Measurements from ENCODE around the gene BCAS3. TPM values are rescaled to one million over a fixed set of nuclear protein-coding genes. Genes with fewer than 3 reads are reported as not detected.

Gene BCAS3
- total and polyA plus RNA-seq, 5 experiments from 2014 or later: 25.7 to 41.4 (median 32.8) TPM

DNA sequence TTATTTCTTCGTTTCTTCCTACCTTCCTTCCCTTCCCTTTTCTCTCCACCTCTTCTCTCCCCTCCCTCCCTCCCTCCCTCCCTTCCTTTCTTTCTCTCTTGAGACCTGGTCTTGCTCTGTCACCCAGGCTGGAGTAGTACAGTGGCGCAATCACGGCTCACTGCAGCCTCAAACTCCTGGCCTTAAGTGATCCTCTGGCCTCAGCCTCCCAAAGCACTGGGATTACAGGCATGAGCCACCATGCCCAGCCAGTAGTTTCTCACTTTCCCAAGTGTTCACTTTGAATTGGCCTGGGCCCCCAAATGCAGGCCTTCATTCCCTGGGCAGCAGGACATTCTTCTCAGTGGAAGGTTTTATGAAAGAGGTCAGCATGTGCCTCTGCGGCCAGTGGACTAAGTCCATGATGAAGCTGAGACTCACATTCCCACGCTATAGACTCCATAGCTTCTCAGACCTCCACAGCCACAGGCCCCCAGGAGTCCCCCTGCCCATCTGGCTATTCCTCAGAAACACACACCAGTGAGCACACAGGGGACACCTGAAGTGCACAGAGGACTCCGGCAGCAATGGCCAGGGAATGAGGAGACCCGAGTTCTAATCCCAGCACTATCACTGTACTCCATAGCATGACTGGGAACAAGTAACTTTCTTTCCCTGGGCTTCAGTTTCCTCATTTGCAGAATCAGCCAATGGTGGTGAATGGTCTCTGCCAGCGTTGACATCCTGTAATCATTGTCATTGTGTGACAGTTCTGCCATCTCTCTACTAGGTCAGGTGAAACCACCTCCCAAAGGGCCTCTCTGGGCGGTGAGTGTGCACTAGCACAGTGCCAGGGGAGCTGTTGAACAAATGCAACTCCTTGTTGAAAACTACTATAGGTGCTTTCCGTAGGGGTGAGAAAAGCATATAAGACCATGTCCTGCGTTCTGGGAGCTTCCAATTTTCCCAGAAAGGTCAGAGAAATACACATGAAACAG lies 652.8 kb downstream of the BCAS3 start:
- Mint-ChIP-seq H3K9me3 (no peaks in the 10 kb centered on the region), H3K36me3 (peaks cover 0 to 3% (median 0%) of the 10 kb centered on the region in 3 donors), H3K4me1 (no peaks in the 10 kb centered on the region), H3K4me3 (no peak overlapping the region), H3K27ac (no peak overlapping the region), H3K27me3 (no peaks in the 10 kb centered on the region)
- DNase-seq (no peak), ATAC-seq (no peak)
- POLR2A ChIA-PET: no interaction called here

DNA sequence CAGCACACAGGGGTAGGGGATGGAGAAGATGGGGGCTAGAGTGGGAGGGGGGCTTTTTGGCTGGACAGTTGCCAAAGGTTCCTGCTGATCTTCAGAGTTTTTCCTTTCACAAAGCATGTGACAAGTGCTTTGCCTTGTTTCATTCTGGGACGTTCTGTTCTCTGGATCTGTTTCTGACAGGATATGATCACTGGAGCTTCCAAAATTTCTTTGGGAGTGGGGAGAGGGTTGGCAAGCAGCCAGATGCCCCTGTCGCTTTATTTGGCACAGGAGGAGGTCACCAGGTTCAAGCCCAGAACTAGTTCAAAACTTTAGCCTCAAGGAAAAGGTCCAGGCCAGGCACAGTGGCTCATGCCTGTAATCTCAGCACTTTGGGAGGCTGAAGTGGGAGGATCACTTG lies 653.5 kb downstream of the BCAS3 start:
- ATAC-seq: no peak
- POLR2A ChIA-PET: no interaction called here
- no peak for DNase-seq
- no peak overlapping the region for H3K4me3 Mint-ChIP-seq
- H3K27me3 Mint-ChIP-seq: no peaks in the 10 kb centered on the region
- H3K27ac Mint-ChIP-seq: no peak overlapping the region
- H3K9me3 Mint-ChIP-seq: no peaks in the 10 kb centered on the region
- H3K4me1 Mint-ChIP-seq: no peaks in the 10 kb centered on the region
- peaks cover 0 to 3% (median 0%) of the 10 kb centered on the region in 3 donors for H3K36me3 Mint-ChIP-seq

DNA sequence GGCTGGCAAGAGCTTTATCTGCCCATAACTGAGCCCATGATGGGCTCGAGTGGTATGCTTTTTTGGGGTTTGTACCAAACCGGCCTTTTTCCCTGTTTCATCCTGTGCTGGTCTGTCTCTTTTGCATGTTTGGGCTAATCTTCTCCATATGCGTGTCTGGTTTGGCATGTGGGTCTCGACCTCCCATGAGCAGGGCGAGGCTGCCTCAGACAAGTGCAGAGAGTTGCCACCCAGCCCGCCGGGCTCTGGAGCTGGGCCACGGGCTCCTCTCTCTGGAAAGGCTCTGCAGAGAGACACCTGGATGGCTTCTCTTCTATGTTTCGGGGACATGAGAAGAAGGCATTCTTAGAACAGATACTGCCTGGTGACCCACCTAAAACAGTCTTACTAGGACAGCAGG lies 654.2 kb downstream of the BCAS3 start:
- no peak for ATAC-seq
- H3K27ac Mint-ChIP-seq: peak overlapping the region in 1 of 10 donors; percentile 47

DNA sequence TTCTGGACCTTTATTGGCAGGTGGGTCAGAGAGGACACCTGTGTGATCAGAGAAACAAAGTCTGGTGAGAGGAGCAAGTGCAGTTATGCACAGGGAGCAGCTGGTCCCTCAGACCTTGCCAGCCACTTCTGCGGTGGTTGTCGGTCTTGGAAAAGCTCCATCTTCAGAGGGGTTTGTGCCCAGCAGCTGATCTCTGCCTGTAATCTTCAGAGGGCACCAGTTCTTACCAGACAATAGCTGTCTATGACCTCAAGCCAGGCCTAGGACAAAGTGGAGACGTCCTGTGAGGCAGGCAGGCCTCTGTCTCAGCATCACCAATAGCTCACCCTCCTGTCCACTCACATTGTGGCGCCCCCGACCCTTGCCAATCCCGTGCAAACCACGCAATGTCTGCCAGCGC lies 655.5 kb downstream of the BCAS3 start:
- H3K4me1 Mint-ChIP-seq: no peaks in the 10 kb centered on the region
- no peak overlapping the region for H3K4me3 Mint-ChIP-seq
- DNase-seq: no peak
- no peaks in the 10 kb centered on the region for H3K27me3 Mint-ChIP-seq
- H3K27ac Mint-ChIP-seq: no peak overlapping the region
- no peak for ATAC-seq
- POLR2A ChIA-PET: interaction anchor here (0.6 to 0.7 kb wide), 2 partner anchors 382 to 756 kb away, joined by 3 to 4 read pairs; no protein-coding TSS in a partner anchor
- H3K9me3 Mint-ChIP-seq: no peaks in the 10 kb centered on the region
- H3K36me3 Mint-ChIP-seq: peaks cover 0 to 3% (median 0%) of the 10 kb centered on the region in 3 donors

More for the DNA sequence above, 654.2 kb downstream of the BCAS3 start:
- no peak overlapping the region for H3K4me3 Mint-ChIP-seq
- no peaks in the 10 kb centered on the region for H3K9me3 Mint-ChIP-seq
- no peak for DNase-seq
- POLR2A ChIA-PET: no interaction called here
- no peaks in the 10 kb centered on the region for H3K4me1 Mint-ChIP-seq
- H3K27me3 Mint-ChIP-seq: no peaks in the 10 kb centered on the region
- H3K36me3 Mint-ChIP-seq: peaks cover 0 to 3% (median 0%) of the 10 kb centered on the region in 3 donors

DNA sequence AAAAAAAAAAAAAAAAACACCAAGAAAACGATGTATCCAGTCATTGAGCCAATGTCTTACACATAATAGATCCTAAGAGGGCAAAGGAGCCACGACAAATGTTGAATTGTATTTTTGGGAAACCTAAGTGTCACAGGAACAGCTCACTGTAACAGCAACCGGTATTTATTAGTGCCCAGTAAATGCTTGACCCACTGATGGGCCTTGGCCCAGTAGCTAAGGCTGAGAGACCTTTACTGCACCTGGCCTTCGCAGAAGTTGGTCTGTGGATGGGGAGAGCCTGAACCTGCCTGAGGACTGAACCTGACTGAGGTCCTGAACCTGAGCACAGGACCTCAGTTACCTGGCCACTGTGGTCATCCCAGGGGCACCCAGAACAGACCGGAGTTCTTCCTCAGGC lies 657.0 kb downstream of the BCAS3 start:
- Mint-ChIP-seq H3K27ac (no peak overlapping the region), H3K9me3 (no peaks in the 10 kb centered on the region), H3K4me3 (no peak overlapping the region), H3K27me3 (no peaks in the 10 kb centered on the region), H3K36me3 (peaks cover 0 to 3% (median 0%) of the 10 kb centered on the region in 3 donors), H3K4me1 (no peaks in the 10 kb centered on the region)
- POLR2A ChIA-PET: no interaction called here
- no peak for DNase-seq
- ATAC-seq: no peak

DNA sequence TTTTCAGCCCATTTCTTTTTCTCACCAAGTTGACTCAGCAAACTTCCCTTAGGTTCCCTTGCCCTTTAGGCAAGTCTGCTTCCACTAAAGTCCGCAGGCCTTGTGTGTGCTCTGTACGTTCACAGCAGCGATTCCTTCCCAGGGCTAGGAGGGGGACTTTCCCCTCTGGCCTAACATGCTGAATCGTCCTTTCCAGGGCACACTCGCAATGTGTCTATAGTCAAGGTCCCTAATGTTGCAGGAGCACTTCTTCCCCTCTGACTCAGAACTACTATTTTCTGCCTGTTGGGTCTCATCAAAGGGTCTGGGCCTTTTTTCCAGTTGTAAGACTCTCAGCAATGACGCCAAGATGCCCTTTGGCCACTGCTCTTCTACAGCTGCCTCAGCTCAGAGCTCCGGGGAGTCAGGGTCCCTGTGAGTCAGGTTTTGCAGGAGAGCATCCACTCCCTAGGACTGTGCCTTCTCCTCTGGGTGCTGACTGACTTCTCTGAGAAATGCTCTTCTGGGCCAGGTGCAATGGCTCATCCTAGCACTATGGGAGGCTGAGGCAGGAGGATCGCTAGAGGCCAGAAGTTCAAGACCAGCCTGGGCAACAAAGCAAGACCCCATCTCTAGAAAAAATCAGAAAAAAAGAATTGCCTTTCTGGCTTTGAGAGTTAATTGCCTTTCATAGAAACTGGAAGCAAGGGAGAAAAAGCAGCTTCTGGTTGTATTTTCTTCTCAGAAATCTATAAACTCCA lies 657.6 kb downstream of the BCAS3 start:
- H3K9me3 Mint-ChIP-seq: no peaks in the 10 kb centered on the region
- POLR2A ChIA-PET: no interaction called here

DNA sequence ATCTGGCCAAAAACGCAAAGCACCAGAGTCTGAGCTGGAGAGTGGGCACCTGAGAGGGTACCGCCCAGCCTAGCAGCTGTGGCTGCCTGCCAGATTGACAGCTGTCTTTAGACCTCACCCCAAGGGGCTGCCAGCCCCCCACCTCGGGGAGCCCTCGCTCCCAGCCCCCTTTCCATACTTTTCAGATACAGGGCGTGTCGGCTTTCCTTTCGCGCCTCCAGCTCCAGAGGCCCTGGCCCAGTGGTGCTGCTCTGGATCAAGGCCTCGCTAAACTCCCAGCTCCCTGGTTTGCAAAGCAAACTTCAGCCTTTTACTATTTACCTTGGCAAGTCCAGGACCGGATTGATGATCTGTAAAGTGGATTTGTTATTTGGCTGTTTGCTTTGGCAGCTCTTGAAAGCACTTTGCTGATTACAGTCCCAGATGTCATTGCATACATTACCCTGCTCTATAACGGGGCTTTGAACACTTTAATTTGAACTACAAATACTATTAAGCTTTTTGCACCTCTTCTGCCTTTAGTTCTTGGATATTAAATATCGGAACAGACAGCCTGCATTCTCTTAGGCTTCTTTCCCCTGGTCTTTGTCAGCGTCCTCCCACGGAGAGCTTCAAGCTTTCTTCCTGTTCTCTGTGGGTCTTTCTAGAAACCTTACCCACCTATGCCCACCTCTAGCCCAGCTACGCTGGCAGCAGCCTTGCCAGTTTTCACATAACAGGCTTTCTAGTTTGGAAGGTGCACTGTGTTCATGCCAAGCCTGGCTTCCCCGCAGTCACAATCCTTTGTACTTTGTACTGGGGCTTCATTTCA lies 658.4 kb downstream of the BCAS3 start:
- peaks cover 0 to 3% (median 0%) of the 10 kb centered on the region in 3 donors for H3K36me3 Mint-ChIP-seq
- DNase-seq (no peak), ATAC-seq (no peak)
- POLR2A ChIA-PET: no interaction called here
- H3K9me3 Mint-ChIP-seq: no peaks in the 10 kb centered on the region
- no peak overlapping the region for H3K4me3 Mint-ChIP-seq
- peak overlapping the region in 2 of 10 donors; percentile 14 to 58 for H3K27ac Mint-ChIP-seq
- no peaks in the 10 kb centered on the region for H3K4me1 Mint-ChIP-seq
- H3K27me3 Mint-ChIP-seq: no peaks in the 10 kb centered on the region

More for the DNA sequence above, 657.6 kb downstream of the BCAS3 start:
- Mint-ChIP-seq H3K36me3 (peaks cover 0 to 3% (median 0%) of the 10 kb centered on the region in 3 donors), H3K27me3 (no peaks in the 10 kb centered on the region), H3K27ac (no peak overlapping the region), H3K4me3 (no peak overlapping the region), H3K4me1 (no peaks in the 10 kb centered on the region)
- ATAC-seq: no peak
- no peak for DNase-seq

DNA sequence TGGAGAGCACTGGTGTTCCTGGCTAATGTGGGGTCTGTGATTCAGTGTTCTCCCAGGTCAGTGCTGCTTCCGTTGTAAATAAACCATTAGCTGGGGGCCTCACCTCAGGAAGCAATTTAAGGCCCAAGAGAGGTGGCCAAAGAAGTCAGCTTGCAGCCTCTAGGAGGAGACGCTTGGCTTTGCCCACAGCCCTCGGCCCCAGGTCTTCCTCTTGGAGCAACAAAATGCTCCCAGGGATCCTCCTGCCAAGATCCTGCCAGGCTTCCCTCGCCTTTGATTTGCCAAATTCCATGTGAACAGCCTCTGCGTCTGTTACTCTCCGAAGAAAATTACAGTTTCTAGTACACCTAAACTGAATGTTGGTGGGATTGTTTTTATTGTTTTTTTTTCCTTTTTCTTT lies 659.6 kb downstream of the BCAS3 start:
- DNase-seq (no peak), ATAC-seq (no peak)
- Mint-ChIP-seq H3K4me3 (no peak overlapping the region), H3K4me1 (no peaks in the 10 kb centered on the region), H3K27ac (no peak overlapping the region), H3K27me3 (no peaks in the 10 kb centered on the region), H3K36me3 (peaks cover 0 to 3% (median 0%) of the 10 kb centered on the region in 3 donors), H3K9me3 (no peaks in the 10 kb centered on the region)
- POLR2A ChIA-PET: no interaction called here

DNA sequence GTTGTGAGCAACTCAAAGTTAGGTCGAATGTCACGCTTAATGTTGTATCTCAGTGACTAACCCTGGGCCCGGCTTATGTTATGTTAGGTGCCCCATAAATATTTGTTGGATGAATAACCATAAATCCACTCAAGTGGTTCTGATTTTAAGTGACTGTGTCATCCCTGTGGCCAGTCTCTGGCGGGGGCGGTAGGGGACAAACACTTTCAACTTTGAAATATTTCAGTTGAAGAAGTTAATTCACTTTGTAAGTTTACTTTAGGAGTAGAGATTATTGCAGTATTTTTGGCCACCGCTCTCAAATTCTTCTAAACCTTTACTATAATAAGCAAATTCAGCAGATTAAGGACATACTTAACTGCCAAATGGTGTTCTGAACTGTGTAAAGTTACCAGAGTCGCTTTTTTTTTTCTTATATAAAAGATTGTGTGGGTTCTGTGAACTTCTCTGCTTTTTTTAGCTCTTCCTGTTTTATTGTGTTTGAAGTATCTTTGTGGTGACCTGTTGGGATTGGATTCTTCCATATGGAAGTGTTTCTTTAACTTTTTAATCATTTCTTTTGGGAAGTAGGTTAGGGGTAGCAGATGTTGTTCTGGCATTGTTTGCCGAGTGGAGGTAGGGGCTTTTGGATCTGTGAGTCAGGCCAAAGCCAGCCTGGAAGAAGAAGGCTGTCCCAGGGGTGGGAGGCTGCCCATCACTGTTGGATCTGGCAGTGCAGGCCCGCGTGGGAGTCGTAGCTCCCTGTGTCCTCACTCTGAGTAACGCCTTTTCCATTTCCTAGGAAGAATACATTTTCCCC lies 660.5 kb downstream of the BCAS3 start:
- H3K9me3 Mint-ChIP-seq: no peaks in the 10 kb centered on the region
- DNase-seq: no peak
- H3K36me3 Mint-ChIP-seq: peaks cover 0 to 3% (median 0%) of the 10 kb centered on the region in 3 donors
- no peak for ATAC-seq
- H3K27ac Mint-ChIP-seq: no peak overlapping the region
- H3K4me3 Mint-ChIP-seq: no peak overlapping the region
- no peaks in the 10 kb centered on the region for H3K4me1 Mint-ChIP-seq
- POLR2A ChIA-PET: no interaction called here
- no peaks in the 10 kb centered on the region for H3K27me3 Mint-ChIP-seq

DNA sequence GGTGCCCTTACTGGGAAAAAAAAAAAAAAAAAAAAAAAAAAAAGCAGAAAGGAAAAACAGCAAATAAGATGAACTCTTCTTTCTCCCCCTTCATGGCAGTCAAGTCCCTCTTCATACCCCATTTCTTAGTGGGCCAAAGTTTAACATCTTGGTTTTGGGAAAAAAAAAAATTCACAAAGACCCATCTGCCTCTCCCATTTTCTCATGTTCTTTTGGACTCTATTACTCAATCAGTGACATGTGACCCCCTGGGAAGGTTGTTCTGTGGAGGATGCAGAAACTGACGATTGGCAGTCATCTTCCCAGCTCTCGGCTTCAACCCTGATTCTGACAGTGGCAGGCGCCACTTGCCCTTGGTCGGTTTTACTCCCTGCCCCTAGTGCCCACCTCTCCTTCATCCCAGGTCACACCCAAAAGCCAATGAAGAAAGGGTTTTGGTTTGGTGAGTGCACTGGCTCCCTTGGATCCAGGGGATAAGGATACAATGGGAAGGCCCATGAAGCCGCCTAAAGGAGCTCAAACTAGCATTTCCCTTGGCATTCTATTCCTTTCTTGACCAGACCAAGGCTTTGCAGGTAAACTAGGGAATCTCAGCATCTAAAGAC lies 661.3 kb downstream of the BCAS3 start:
- Mint-ChIP-seq H3K4me1 (no peaks in the 10 kb centered on the region), H3K27me3 (no peaks in the 10 kb centered on the region), H3K4me3 (no peak overlapping the region), H3K9me3 (no peaks in the 10 kb centered on the region), H3K36me3 (peaks cover 0 to 3% (median 0%) of the 10 kb centered on the region in 3 donors), H3K27ac (peak overlapping the region in 1 of 10 donors; percentile 51)
- POLR2A ChIA-PET: no interaction called here
- ATAC-seq: no peak
- DNase-seq: no peak

DNA sequence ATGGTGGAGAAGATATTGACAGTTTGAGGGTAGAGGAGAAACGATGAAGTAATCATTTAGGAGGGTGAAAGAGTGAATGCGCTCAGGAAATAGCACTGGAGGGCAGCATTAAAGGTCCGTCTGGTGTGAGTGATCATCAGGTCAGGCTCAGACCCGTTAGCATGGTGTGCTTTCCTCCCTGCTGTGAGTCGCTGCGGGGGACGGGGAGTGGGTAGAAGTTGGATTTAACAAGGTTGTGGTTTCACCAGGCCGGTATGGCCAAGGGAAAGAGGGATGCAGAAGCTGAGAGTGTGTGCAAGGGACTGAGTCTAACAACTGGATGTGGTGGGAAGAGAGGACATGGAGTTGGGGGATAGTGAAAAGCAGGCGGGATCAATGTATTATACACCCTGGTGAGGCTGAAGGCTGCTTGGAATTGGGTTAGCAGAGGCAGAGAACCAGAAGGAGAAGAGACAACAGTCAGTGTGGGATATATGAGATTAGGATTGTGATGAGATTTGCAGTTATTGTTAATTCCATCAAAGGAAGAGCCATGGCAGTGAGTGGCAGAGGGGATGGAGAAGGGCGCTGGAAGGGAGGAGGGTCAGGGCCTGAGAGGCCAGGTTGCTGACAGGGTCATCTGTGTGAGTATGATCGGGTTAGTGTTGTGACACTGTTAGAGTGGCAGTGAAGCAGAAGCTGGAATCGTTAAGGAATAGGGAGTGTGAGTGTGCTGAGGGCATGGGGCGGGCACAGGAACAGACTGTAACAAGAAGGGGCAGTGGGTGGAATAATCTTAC lies 663.0 kb downstream of the BCAS3 start:
- Mint-ChIP-seq H3K36me3 (no peaks in the 10 kb centered on the region), H3K4me1 (no peaks in the 10 kb centered on the region), H3K4me3 (no peak overlapping the region), H3K27me3 (no peaks in the 10 kb centered on the region), H3K27ac (no peak overlapping the region), H3K9me3 (no peaks in the 10 kb centered on the region)
- no peak for DNase-seq
- no peak for ATAC-seq
- POLR2A ChIA-PET: no interaction called here

Data from naive thymus-derived CD8-positive, alpha-beta T cell (primary cell).